ENCODE measurements around the gene HSPBP1. TPM values are rescaled to one million over a fixed set of nuclear protein-coding genes. Genes with fewer than 3 reads are reported as not detected.
A peak's percentile ranks its signal among the peaks of the same experiment; 100 is the strongest.

Gene HSPBP1
- total and polyA plus RNA-seq, 9 of the 15 experiments (the other 6 are each of a cell fraction or from before 2014, with no cell fraction given) = 0.83 to 81.3 (median 21.8) TPM

DNA sequence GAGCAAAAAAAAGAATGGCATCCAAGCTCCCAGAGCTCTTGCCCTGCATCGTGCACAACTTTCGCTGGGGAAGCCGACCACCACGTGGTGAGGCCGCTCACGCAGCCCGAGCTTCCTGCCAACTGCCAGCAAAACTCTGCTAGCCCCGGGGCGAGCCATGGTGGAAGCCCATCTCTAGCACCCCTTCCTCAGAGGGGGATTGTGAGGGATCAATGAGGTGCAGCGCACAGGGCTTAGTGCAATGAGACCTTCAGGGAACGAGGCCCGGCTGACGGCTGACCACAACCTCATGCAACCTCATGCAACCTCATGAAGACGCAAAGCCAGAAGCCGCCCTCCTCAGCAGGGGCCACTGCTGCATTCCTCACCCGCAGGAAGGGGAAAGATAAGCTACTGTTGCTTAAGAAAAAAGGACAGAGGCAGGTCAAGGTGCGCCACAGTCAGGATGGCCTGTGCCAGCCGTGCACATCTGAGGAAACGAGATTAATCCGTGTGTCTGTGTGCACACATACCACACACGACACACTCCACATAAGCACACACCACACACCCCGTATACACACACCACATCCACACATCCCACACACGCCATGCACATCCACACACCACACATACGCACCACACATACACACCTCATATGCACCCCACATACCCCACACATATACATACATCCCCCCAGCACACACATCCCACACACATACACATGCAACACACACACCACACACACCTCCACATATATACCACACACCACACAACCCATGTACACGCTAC, 9.6 kb downstream of the HSPBP1 start (continued):
- TF ChIP-seq, protein P1, sequence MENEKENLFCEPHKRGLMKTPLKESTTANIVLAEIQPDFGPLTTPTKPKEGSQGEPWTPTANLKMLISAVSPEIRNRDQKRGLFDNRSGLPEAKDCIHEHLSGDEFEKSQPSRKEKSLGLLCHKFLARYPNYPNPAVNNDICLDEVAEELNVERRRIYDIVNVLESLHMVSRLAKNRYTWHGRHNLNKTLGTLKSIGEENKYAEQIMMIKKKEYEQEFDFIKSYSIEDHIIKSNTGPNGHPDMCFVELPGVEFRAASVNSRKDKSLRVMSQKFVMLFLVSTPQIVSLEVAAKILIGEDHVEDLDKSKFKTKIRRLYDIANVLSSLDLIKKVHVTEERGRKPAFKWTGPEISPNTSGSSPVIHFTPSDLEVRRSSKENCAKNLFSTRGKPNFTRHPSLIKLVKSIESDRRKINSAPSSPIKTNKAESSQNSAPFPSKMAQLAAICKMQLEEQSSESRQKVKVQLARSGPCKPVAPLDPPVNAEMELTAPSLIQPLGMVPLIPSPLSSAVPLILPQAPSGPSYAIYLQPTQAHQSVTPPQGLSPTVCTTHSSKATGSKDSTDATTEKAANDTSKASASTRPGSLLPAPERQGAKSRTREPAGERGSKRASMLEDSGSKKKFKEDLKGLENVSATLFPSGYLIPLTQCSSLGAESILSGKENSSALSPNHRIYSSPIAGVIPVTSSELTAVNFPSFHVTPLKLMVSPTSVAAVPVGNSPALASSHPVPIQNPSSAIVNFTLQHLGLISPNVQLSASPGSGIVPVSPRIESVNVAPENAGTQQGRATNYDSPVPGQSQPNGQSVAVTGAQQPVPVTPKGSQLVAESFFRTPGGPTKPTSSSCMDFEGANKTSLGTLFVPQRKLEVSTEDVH (IDR thresholded peaks at IDR 0.05; ENCODE audit: low read depth, partially characterized antibody) = no peak
- TF ChIP-seq ELF4 (CRISPR knock-in tag; IDR thresholded peaks at IDR 0.05) = peak; percentile 85
- TF ChIP-seq HDAC1 (IDR thresholded peaks at IDR 0.05) = peak in 1 of 2 experiments; percentile 44; a peak in 1 of 4 replicates
- TF ChIP-seq POLR2H (tag; IDR thresholded peaks at IDR 0.05; ENCODE audit: low read depth) = no peak
- TF ChIP-seq FOXK1 (CRISPR knock-in tag; IDR thresholded peaks at IDR 0.05; ENCODE audit: borderline replicate concordance) = 0 out of 2 replicates have a peak, but pooled peaks have one; percentile 20
- TF ChIP-seq, protein P2, sequence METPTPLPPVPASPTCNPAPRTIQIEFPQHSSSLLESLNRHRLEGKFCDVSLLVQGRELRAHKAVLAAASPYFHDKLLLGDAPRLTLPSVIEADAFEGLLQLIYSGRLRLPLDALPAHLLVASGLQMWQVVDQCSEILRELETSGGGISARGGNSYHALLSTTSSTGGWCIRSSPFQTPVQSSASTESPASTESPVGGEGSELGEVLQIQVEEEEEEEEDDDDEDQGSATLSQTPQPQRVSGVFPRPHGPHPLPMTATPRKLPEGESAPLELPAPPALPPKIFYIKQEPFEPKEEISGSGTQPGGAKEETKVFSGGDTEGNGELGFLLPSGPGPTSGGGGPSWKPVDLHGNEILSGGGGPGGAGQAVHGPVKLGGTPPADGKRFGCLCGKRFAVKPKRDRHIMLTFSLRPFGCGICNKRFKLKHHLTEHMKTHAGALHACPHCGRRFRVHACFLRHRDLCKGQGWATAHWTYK (CRISPR knock-in tag; IDR thresholded peaks at IDR 0.05) = 0 out of 2 replicates have a peak, but pooled peaks have one; percentile 39
- 0 out of 2 replicates have a peak, but pooled peaks have one; percentile 51 for TF ChIP-seq ZNF311 (CRISPR knock-in tag; IDR thresholded peaks at IDR 0.05)
- TF ChIP-seq SREBF1 (IDR thresholded peaks at IDR 0.05; ENCODE audit: borderline replicate concordance, low read depth, low read length) = no peak
- TF ChIP-seq L3MBTL2 (IDR thresholded peaks at IDR 0.05) = peak; percentile 93
- TF ChIP-seq ETV5 (CRISPR knock-in tag; IDR thresholded peaks at IDR 0.05; ENCODE audit: low read depth) = no peak
- TF ChIP-seq ZC3H11A (IDR thresholded peaks at IDR 0.05; ENCODE audit: low read depth, low read length) = no peak
- peak; percentile 74 for TF ChIP-seq DPF2 (IDR thresholded peaks at IDR 0.05)
- TF ChIP-seq ZEB2 (IDR thresholded peaks at IDR 0.05) = peak; percentile 95
- TF ChIP-seq, protein P3, sequence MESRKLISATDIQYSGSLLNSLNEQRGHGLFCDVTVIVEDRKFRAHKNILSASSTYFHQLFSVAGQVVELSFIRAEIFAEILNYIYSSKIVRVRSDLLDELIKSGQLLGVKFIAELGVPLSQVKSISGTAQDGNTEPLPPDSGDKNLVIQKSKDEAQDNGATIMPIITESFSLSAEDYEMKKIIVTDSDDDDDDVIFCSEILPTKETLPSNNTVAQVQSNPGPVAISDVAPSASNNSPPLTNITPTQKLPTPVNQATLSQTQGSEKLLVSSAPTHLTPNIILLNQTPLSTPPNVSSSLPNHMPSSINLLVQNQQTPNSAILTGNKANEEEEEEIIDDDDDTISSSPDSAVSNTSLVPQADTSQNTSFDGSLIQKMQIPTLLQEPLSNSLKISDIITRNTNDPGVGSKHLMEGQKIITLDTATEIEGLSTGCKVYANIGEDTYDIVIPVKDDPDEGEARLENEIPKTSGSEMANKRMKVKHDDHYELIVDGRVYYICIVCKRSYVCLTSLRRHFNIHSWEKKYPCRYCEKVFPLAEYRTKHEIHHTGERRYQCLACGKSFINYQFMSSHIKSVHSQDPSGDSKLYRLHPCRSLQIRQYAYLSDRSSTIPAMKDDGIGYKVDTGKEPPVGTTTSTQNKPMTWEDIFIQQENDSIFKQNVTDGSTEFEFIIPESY (CRISPR knock-in tag; IDR thresholded peaks at IDR 0.05) = peak; percentile 96
- TF ChIP-seq ZNF175 (CRISPR knock-in tag; IDR thresholded peaks at IDR 0.05; ENCODE audit: low read depth) = peak; percentile 89
- TF ChIP-seq, protein P4, sequence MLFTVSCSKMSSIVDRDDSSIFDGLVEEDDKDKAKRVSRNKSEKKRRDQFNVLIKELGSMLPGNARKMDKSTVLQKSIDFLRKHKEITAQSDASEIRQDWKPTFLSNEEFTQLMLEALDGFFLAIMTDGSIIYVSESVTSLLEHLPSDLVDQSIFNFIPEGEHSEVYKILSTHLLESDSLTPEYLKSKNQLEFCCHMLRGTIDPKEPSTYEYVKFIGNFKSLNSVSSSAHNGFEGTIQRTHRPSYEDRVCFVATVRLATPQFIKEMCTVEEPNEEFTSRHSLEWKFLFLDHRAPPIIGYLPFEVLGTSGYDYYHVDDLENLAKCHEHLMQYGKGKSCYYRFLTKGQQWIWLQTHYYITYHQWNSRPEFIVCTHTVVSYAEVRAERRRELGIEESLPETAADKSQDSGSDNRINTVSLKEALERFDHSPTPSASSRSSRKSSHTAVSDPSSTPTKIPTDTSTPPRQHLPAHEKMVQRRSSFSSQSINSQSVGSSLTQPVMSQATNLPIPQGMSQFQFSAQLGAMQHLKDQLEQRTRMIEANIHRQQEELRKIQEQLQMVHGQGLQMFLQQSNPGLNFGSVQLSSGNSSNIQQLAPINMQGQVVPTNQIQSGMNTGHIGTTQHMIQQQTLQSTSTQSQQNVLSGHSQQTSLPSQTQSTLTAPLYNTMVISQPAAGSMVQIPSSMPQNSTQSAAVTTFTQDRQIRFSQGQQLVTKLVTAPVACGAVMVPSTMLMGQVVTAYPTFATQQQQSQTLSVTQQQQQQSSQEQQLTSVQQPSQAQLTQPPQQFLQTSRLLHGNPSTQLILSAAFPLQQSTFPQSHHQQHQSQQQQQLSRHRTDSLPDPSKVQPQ (CRISPR knock-in tag; IDR thresholded peaks at IDR 0.05; ENCODE audit: borderline replicate concordance) = no peak
- TF ChIP-seq KDM4B (IDR thresholded peaks at IDR 0.05; ENCODE audit: borderline replicate concordance in 2 of 2, low read depth in 1 of 2) = no peak; a peak in 1 of 4 replicates
- no peak for TF ChIP-seq IRF2 (CRISPR knock-in tag; IDR thresholded peaks at IDR 0.05)
